Erythroblast (primary cell): ENCODE results near the gene COL6A6.
"Not testable (repeated sequence)": the region's sequence is repeated elsewhere in the genome, so short reads cannot be mapped to it uniquely, and the experiment has no call there.

Experiments
- DNase-seq, 2 experiments: peaks; one replicate each; lab custom pipeline; 2025; lab: John Stamatoyannopoulos, UW
- GATA1 ChIP-seq: IDR thresholded peaks from 2 replicates; pipeline ENCODE4 v1.6.1; 2011; ENCODE audit warnings: low read depth, mild to moderate bottlenecking, control low read depth, low read length, moderate library complexity
- POLR2A ChIP-seq: IDR thresholded peaks from 2 replicates; pipeline ENCODE4 v1.6.1; 2011; ENCODE audit warnings: mild to moderate bottlenecking, low read length

Gene COL6A6

DNA sequence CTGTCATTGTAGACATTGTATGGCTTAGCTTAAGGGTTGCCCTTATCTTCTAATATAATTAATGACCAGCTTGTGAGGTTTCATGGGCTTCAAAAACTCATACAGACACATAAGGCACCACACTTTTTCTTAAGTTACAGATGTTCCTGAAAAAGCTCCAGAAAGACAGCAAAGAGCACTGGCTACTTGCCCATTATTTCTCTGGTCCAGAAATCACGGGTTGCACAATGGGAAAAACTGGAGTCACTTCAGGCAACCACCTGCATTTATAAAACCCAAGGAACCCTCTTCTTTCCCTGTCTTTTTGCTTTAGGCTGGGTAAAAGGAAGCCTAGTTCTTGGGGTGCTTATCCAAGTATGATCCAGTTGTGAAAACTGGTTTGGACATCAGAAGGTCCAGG, 2.3 kb upstream of the COL6A6 start:
- DNase-seq = no peak

DNA sequence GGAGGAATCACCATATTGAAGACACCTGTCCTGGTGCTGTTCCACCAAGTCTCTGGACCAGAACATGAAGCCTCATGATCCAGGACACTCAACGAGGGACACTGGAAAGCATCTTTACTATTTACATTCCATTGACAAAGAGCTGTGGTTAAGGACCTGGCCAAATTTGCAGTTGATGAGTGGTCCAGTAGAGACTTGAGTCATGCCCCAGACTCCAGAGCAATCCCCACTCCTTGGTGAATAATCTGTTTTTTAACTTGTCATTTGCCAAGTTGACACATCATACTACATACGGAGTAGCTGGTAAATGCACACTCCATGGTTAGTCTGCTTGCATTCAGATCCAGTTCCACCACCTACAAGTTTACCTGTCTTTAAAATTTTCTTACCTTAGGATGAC, 1.2 kb upstream of the COL6A6 start:
- no peak for TF ChIP-seq GATA1
- no peak for TF ChIP-seq POLR2A
- no peak for DNase-seq

More for the DNA sequence above, 2.3 kb upstream of the COL6A6 start:
- TF ChIP-seq POLR2A (no peak), GATA1 (no peak)

DNA sequence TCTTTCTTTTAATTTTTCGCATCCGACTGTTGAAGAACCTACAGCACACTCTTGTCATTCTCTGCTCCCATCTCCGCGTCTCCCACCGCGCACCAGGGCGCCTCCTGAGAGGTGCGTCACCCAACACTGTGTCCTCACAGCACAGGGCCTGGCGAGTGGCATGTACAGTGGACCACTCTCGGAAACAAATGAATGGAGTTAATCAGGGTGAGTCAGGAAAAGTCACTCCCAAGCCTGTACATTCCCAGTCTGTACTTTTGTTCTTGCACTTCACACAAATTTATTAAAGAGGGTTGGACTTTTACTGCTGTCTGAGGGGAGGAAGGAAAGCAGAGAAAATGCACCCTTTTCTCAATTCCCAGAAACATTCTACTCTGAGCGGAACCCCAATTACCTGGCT, 625 bp downstream of the COL6A6 start:
- TF ChIP-seq GATA1 (no peak), POLR2A (no peak)

DNA sequence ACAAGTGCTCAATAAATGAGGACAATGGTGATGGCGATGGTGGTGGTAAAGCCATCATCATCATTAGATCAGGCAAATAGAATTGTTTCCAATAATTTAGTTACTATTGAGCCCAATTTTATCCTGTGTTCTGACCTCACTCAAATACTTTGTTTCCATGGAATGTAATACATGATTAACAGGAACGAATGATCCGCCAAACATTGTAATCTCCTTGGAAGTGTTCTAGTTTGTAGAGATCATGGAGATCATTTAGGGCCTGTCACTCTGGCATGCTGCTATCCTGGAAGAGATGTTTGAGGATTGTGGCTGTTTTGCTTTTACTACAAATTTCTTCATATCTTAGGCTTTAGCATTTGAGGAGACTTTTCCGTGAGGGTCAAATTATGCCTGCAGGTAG, 2.8 kb downstream of the COL6A6 start:
- no peak for DNase-seq
- TF ChIP-seq GATA1 (no peak), POLR2A (no peak)

More for the DNA sequence above, 625 bp downstream of the COL6A6 start:
- no peak for DNase-seq

DNA sequence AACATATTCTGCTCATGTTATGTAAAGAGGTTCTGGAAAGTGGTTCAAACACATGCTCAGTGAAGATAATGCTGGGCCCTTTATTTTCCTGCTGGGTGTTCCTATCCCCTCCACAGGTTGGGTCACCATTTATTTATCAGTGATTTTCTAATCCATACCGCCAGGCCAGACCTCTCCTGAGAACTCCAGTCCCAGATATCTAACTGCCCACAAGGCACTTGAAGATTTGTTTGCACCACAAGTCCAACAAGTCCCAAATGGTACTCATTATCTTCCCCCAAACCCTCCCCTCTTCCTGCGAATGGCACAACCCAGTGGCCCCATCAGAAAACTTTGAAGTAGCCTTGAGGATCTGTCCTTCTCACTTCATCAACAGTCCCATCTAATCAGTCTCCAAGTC, 5.4 kb downstream of the COL6A6 start:
- TF ChIP-seq GATA1 (no peak), POLR2A (no peak)
- no peak for DNase-seq

DNA sequence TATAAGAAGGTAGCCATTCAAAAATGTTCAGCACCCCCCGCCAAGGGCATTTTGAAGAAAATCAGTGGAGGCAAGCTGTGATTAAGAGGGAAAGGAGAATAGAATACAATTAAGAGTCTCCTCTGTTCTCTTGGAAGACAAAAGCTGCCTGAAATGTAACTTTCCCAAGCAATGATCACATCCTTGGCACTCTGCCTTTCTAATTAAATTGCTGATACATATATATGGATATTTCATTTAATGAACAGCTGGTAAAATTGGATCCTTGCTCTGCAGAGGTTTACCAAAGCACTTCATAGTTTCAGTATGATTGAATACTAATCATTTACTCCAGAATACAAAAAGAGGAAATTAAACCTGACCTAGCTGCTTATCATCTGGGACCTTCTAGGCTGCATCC, 10.4 kb downstream of the COL6A6 start:
- TF ChIP-seq POLR2A (no peak), GATA1 (no peak)
- DNase-seq = no peak

DNA sequence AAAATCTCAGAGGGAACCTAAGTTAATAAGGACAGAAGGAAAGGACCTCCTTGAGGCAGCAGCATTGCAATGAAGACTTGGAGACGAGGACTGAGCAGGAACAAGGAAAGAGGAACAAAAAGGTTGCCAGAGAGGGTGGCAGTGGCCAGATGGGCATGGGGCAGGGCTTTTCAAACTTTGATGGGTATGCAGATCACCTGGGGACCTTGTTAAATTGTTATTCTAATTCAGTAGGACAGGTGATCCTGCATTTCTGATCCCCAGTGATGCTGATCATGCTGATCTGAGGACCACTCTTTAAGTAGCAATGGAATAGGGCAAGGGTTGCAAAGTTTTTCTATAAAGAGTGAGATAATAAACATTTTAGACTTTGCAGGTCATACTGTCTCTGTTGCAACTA, 11.1 kb downstream of the COL6A6 start:
- no peak for DNase-seq
- TF ChIP-seq POLR2A = no peak
- no peak for TF ChIP-seq GATA1

DNA sequence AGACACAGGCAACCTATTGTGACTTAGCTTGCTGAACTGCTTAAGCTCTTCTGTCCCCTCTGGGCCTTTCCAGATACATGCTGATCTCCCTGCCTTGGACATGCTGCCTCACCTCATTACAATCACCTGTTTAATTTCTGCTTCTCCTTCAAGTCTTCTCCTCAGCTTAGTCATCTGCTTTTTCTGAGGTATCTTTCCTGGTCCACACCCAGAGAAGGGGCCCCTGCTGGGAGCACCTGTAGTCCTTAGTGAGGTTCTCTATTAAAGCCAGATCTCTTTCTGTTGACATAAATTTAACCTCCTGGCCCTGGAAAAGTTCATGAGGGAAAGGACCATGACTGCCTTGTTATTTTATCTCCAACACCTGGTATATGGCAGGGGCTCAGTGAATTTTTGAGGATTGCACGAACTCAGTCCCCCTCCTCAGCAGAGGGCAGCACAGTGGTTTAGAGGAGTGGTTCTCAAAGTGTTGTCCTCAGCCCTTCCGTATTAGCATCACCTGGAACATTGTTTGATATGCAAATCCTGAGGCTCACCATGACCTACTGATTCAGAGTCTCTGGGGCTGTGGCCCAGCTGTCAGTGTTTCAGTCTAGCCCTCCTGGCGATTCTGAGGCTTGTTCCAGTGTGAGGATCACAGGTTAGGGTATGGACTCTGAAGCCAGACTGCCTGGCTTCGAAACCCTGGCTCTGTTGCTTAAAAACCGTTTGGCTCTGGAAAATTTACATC, 12.7 kb downstream of the COL6A6 start:
- DNase-seq = no peak
- no peak for TF ChIP-seq GATA1
- TF ChIP-seq POLR2A = no peak

DNA sequence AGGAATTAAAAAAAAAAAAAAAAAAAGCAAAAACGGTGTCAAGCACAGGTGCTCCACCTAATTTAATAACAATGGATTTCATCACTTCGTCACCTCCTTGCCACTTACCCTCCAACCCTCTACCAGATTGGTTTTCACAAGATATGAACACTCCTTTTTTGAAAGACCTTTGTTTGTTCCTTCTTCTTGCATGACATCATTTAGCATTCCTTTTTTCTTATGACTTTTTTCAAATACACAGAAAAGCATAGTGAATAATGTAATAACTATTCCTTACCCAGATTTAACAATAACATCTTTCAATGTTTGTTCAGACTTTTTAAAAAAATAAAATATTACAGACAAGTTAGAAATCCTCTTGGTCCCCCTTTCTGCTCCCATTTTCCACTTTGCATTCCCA, 16.3 kb downstream of the COL6A6 start:
- DNase-seq = no peak
- TF ChIP-seq GATA1 (no peak), POLR2A (no peak)

DNA sequence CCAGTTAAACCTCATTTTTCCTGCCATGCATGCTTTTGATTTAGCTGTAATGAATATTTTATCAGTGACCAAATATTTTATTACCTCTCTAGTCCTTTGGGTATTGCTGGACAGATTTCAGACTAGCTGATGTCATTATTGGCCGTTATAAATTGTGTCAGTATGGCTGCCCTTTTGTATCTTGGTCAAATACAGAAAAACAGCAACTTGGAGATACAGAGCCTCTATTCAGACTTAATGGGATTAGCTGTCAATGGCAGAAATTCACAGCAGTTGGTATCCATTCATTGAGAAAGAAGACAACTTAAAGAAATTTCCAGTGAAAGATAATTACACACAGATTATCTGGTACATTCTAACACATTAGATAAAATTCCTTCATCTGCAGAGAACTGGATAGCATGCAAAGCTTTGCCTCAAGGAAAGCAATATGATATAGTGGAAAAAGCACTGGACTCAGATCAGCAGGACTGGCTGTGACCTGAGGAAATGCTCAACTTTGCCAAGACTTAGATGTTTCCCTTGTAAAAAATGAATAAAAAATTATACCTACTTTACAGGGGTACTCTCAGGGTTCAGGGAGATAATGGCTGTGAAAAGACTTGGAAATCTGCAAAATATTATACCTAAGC, 20.8 kb downstream of the COL6A6 start:
- no peak for TF ChIP-seq GATA1
- no peak for TF ChIP-seq POLR2A
- no peak for DNase-seq

DNA sequence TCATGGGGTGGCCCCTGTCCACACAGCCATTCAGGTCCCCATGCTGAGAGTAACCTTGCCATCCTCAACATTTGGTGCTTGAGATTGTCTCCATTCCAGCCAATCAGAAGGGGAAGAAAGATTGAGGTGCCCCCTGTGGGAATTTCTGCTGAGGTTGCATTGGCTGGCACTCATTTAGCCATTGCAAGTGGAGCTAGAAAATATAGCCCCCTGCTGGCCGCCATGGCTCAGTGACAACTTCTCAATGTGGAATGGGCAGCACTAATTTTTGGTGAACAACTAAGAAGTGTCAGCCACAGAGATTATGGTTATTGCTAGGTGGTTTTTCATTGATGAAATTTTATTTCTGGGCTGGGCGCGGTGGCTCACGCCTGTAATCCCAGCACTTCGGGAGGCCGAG, 22.0 kb downstream of the COL6A6 start:
- no peak for TF ChIP-seq GATA1
- TF ChIP-seq POLR2A = no peak
- peak; percentile 66 to 78 for DNase-seq

DNA sequence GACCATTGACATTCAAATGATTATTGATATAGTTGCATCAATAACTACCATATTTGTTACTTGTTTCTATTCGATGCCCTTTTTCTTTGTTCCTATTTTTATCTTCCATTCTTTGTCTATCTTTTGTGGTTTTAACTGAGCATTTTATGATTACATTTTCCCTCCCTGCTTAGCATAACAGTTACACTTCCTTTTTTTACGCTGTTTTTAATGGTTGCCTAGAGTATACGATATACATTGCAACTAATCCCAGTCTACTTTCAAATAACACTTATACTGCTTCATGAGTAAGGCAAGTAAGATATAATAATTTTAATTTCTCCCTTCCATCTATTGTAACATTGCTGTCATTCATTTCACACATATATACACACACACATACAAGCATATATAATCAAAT, 26.3 kb downstream of the COL6A6 start:
- TF ChIP-seq POLR2A = no peak
- TF ChIP-seq GATA1 = no peak
- DNase-seq = no peak

DNA sequence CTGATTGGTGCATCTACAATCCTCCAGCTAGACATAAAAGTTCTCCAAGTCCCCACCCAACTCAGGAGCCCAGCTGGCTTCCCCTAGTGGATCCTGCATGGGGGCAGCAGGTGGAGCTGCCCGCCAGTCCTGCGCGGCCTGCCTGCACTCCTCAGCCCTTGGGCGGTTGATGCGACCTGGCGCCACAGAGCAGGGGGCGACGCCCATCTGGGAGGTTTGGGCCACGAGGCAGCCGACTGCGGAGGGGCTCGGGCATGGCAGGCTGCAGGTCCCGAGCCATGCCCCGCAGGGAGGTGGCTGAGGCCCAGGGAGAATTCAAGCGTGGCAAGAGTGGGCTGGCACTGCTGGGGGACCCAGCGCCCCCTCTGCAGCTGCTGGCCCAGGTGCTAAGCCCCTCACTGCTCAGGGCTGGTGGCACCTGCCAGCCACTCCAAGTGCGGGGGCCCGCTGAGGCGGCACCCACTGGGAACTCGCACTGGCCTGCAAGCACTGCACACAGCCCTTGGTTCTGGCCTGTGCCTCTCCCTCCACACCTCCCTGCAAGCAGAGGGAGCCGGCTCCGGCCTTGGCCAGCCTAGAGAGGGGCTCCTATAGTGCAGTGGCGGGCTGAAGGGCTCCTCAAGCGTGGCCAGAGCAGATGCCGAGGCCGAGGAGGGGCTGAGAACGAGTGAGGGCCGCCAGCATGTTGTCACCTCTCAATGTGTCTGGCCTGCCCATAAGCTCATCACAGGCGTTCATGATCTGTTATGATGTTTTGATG, 30.1 kb downstream of the COL6A6 start:
- no peak for TF ChIP-seq POLR2A
- TF ChIP-seq GATA1 = no peak
- DNase-seq = no peak

DNA sequence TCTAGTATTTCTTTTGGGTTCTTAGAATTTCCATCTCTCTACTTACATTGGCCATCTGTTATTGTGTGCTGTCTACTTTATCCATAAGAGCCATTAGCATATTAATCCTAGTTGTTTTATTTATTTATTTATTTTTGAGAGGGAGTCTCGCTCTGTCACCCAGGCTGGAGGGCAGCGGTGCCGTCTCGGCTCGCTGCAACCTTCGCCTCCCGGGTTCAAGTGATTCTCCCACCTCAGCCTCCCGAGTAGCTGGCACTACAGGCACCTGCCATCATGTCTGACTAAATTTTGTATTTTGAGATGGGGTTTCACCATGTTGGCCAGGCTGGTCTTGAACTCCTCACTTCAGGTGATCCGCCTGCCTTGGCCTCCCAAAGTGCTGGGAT, 30.7 kb downstream of the COL6A6 start:
- not testable (repeated sequence) for DNase-seq

DNA sequence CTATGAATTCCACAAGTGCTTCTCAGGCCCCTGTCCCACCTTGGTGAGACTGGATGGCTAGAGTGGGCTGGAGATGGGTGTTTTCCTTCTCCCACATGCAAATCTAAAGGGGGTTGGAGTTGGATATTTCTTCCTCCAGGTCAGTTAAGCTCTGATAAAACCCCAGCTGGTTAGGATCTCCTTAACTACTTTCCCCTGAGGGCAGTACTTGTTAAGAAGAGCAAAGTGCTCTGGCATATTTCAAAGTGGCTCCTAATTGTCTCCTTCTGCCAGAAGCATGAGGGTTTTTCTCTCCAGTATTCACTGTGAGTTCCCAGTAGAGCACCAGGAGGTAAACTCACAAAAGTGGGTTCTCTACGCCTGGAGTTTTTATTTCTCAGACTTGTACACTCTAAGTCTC, 31.4 kb downstream of the COL6A6 start:
- DNase-seq = no peak
- TF ChIP-seq GATA1 = no peak
- no peak for TF ChIP-seq POLR2A
